CD4-positive, alpha-beta T cell treated with Interleukin-6 at 100 ng/mL for 8 hours (primary cell): ENCODE measurements around the gene MAPK9.
A peak's percentile ranks its signal among the peaks of the same experiment; 100 is the strongest.
"Not testable (repeated sequence)": the region's sequence is repeated elsewhere in the genome, so short reads cannot be mapped to it uniquely, and the experiment has no call there.

Source experiments
- DNase-seq: peaks from one replicate; pipeline ENCODE4 v3.0.0-alpha.2; 2020; ENCODE audit warnings: mixed read lengths, low spot score

The MAPK9 gene

DNA sequence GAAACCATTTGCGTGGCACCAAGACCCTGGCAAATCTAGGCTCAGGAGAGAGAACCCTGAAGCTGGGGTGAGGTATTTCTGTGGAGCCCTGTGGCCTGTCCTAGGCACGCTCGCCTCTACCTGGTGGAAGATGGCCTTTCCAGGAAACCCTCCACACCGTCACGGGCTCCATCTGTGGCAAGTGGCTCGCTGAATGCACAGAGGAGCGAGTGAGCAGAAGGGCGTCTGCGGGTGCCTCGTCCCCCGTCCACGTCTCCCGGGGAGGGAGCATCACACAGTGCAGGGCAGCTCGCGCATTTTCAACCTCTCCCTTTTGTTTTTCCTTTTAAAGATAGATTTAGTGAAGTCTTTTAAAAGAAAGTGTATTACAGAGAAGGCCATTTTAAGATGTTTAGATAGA, 57.6 kb downstream of the MAPK9 start:
- DNase-seq = no peak

DNA sequence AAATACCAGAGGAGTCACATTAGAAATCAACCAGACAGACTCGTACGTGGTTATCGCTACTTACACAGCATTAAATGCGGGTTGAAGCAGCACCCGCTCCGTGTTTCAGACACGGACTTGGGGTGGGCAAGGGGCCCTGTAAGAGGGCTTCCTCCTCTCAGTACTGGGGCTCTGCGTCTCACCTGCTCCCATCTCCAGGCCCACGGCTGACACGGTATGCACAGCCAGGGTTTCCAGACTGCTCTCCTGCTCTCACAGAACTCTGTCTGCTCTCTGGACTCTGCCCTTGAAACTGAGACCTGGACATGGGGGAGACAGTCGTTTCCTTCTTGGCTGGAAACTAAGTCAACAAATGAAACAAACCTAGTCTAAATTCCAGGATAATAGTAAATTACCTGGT, 58.2 kb downstream of the MAPK9 start:
- no peak for DNase-seq

- no peak for DNase-seq
Measured at GRCh38 chr5:180230017-180230416, 61.9 kb downstream of the MAPK9 start.

DNA sequence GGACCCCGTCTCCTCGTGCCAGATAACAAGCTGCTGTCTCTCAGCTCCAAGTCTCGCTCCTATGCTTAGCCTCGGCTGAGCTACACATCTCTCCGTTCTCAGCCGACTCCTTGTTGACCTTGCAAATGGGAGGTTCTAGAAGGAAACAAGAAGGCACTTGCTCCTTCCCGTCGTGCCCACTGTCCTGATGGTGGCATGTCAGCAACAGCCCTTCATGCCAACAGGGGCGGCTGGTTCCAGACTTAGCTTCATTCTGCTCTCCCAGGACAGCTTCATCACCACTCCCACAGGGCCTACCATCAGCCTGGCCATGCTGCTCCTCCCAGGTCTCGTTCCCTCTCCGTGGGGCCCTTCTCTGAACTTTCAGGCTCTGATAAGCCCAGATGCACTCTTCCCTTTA, 69.8 kb downstream of the MAPK9 start:
- no peak for DNase-seq

DNA sequence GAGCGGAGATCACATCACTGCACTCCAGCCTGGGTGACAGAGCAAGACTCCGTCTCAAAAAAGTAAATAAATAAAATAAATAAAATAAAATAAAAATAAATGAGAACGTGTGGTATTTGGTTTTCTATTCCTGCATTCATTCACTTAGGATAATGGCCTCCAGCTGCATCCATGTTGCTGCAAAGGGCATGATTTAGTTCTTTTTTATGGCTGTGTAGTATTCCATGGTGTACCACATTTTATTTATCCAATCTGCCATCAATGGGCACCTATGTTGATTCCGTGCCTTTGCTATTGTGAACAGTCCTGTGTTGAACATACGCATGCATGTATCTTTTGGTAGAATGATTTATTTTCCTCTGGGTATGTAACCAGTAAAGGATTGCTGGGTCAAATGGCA, 74.1 kb downstream of the MAPK9 start:
- no peak for DNase-seq

- no peak for DNase-seq
Measured at GRCh38 chr5:180216646-180217171, 75.2 kb downstream of the MAPK9 start.

GRCh38 chr5:180215783-180216630, 75.9 kb downstream of the MAPK9 start:
- DNase-seq = no peak

DNA sequence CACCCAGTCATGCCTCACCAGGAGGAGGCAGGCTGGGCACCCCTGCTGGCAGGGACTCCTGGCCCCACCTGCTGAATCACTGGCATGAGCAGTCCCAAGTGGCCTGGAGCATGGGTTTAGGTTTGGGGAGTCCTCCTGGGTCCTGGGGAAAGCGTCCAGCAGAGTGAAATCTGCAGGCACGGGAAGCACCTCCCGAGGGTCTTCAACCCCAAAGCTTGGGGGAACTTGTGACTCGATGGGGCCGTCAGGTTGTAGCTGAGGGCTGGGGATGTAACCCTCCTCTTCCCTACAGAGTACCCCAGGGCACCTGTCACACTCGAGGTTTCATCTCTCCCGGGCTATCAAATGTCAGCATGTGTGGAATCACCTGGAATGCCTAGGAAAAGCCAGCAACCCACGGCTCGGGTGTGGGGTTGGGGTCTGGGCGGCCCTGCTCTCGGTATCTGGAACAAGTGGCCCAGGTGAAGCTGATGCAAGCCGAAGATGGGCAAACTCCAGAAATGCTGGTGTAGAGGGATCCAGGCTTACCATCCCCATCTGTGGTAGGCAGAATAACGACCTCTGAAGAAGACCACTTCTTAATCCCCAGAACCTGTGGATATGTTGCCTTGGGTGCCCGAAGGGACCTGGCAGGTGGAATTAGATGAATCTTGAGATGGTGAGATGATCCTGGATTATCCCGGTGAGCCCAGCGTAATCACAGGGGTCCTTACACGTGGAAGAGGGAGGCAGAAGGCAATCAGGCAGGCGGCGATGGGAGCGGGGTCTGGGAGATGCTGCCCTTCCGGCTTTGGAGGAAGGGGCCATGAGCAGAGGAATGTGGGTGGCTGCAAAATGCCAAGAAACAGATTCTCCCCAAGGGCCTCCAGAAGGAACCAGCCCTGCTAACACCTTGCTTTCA, 76.8 kb downstream of the MAPK9 start:
- DNase-seq = no peak

GRCh38 chr5:180213657-180214207, 78.2 kb downstream of the MAPK9 start:
- DNase-seq = no peak

DNA sequence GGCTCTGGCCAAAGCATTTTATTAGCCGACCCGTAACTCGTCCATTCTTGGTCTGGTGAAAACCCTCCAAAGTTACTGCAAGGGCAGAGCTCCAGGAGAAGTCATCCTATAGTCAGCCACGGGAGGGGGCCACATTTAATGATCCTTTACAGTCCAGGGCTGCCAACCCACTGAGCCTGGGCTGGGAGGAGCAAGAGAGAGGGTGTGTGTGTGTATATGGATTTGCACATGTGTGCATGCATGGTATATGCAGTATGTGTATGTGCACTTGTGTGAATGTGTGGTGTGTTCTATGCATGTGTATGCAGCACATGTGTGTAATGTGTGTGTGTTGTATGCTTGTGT, 78.7 kb downstream of the MAPK9 start:
- no peak for DNase-seq

- DNase-seq = no peak
Measured at GRCh38 chr5:180212363-180213255, 79.3 kb downstream of the MAPK9 start.

GRCh38 chr5:180211761-180212035, 80.2 kb downstream of the MAPK9 start:
- no peak for DNase-seq

GRCh38 chr5:180210961-180211760, 80.7 kb downstream of the MAPK9 start:
- DNase-seq = no peak

- DNase-seq = not testable (repeated sequence)
Measured at GRCh38 chr5:180210077-180210476, 81.8 kb downstream of the MAPK9 start.

DNA sequence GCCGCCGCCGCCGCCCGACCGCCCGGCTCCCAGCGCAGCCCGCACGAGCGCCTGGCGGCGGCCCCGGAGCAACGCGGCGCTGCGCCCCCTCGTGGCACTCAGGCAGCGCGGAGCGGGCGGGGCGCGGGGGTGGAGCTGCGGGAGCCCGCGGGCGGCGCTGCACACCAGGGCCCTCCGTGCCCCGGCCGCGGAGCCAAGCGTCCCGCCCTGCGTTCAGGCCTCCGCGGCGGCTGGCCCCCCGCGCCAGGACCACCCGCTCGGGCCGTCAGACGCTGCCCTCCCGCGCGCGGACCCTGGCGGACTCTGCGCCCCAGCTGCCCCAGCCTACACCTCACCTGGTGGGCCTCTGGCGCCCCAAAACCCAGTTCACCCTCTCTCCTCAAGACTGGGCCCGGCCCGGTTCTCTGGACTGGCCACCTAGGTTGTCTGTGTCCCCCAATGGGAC, 82.7 kb downstream of the MAPK9 start, which contains the start of gene RASGEF1C:
TSS of gene RASGEF1C (minus strand) at position 75 of the 445 bp plus-strand sequence. CDS start 71,159 bp downstream, outside the sequence.
- peak; percentile 19 for DNase-seq

DNA sequence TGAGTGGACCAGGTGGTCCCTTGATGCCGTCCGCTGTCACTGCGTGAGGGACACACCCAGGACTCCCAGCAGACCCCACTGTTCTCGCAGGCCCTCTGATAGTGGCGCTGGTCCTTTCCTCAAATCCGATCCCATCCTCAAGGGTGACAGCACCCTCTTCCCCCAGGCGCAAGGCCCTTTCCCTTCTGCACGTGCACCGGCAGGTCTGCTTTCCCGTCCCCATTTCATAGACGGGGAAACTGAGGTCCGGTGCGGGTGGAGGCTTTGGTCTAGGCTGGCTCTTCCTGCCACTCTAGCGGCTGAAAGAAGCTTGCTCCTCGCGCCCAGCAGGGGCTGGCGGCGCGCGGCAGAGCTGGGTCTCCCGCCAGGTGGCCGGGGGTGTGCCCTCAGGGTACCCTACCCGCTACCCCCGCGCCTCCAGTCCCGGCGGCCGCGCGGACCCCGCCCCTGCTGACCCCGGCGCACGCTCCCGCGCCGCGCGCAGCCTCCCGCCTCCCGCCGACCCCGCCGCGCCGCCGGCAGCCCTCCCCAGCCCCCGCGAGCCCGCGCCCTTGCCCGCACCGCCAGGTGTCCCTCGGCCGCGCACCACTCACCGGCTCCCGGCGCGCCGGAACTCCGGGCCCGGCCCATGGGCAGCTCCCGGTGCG, 83.3 kb downstream of the MAPK9 start:
- no peak for DNase-seq

DNA sequence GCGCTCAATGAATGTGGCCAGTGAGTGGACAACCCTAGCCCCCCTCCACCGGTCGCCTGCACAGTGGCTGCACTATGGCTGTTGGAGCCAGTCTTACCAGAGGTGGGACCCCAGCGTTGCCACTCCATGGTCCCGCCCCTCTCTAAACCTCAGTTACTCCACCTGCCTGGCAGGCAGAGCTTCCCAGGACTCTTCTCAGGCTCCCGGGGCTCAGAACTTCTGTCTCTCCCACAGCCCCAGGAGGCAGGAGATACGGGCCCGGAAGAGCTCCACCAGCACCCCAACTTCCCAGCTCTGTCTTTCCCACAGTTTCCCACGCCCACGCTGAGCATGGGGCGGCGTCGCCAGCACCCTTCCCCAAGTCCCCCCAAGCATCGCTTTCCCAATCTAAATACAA, 83.8 kb downstream of the MAPK9 start:
- DNase-seq = no peak

DNA sequence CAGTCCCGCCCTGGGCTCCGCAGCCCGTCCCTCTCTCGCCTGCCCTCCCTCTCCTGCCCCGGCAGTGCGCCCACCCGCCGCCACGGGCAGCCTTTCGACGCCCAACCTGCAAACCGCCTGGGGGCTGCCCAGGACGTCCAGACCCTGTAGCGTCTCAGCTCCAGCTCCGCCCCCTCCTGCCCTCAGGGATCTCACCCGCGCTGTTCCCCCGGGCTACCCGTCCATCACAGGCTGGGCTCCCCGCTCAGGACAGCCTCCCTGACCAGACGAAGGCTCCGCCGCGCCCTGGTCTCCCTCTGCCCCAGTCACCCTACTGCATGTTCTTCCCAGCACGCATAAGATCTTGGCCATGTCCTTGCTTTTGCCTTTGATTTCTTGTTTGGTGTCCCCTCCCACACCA, 84.3 kb downstream of the MAPK9 start:
- no peak for DNase-seq

GRCh38 chr5:180206993-180207392, 84.9 kb downstream of the MAPK9 start:
- no peak for DNase-seq

GRCh38 chr5:180205916-180206315, 86.0 kb downstream of the MAPK9 start:
- no peak for DNase-seq
